ENCODE data around the gene RTN4R.
"Not testable (repeated sequence)": the region's sequence is repeated elsewhere in the genome, so short reads cannot be mapped to it uniquely, and the experiment has no call there.

Gene RTN4R

DNA sequence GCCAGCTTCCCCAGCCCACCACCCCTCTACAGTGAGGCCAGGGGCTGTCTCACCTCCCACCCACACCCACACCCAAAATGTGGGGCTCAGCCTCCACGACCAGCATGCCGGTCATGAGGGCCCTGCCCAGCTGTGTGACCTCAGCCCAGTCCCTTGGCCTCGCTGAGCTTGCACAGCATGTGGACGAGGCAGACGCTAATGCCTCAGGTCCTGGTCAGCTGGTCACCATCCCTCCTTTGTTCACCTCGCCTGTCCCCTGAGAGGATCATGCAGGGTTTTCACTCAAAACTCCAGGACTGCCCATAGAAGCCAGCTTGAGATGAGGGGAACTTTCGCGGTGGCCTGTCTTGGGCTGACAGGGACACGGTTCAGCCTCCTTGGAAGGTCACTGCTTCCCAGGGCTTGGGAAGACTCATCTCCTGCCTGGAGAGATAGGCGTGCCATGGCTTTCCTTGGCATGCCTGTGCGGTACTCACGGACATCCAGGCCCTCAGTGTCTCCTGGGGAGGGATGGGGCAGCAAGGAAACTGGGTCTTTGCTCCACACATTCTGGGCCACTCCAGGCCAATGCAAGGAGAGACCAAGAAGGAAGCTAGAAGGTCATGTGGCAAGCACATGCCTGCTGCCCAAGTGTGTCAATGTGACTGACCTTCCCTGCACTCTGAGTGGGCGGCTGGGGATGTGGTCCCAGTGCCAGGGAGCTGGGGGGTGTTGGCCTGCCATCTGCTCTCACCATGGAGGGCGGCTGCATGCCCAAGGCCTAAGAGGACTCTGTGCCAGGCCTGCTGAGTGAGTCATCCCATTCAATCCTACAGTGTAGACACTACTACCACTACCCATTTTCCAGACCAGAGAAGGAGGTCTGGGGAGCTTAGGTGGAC lies 3.2 kb upstream of the RTN4R start:
- DNase-seq (ENCODE audit: low spot score): no peak

DNA sequence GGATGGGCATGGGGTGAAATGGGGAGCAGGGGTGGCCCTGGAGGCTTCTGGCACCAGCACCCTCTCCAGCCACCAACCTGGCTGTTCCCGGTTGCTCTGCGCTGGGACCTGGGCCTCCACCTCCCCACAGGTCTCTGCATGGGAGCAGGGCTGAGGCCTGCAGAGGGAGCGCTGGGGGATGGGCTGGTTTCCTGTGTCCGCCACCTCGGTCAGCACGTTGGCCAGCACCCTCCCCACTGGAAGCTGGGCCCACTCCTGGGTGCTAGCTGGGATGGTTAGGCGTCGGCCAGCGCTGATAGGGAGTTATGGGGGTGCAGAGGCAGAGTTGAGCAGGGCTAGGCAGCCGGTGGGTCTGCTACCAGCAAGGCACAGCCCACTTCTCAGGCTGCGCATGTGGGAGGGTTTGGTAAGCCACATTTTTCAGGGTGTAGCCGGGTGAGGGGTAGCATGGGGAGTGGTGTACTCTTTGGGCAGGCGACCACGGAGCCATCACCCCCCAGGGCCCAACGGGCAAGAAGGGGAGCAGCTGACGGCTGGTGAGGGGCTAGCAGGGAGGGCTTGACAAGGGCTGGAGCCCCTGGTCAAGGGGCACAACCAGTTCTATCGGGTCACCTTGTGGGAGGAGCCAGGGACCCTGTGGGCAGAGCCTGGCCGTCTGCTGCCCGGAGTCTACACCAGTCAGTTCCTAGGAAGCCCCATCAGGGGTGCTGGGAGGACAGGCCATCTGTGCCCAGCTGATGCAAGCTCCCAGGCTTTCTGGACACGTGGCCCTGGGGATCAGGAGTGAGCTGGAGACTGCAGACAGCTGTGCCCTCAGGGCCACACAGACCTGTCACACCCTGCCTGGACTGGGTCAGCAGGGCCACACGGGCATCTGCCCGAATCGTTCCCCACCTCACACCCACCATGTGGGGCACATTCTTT lies 2.3 kb upstream of the RTN4R start:
- not testable (repeated sequence) for DNase-seq (ENCODE audit: low spot score)

DNA sequence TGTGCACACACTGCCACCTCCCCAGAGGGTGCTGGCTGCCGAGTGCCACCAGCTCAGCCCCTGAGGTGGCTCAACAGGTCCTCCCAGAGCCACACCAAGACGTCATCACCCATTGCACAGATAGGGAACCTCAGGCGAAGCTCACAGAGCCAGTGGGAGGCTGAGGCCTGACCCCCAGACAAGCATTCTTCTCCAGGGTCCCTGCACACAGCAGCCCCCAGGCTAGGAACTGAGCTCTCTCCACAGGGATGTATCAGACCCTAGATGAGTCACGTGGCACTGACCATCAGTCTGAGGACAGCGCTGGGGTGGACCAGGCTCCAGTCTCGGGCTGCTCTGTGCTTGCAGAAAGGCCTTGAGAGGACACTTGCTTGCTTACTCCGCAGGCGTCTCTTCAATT lies 1.6 kb upstream of the RTN4R start:
- DNase-seq (ENCODE audit: low spot score): not testable (repeated sequence)

DNA sequence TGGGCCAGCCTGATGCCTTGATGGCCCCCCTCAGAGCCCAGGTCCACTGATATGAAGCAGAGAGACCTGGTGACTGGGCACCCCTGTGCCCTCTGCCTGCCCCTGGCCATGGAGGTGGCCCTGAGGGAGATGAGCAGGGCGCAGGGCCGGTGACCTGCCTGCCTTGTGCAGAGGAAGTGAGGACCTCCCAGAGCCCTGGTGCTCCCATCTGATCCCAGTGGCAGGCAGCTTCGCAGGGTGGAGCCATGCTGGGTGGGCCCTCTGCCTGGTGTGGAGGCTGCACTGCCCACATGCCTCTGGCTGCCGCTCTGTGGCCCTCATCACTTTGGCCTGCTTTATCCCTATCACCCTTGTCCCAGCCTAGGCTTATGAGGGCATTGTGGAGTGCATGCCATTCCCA lies 1.1 kb upstream of the RTN4R start:
- not testable (repeated sequence) for DNase-seq (ENCODE audit: low spot score)

DNA sequence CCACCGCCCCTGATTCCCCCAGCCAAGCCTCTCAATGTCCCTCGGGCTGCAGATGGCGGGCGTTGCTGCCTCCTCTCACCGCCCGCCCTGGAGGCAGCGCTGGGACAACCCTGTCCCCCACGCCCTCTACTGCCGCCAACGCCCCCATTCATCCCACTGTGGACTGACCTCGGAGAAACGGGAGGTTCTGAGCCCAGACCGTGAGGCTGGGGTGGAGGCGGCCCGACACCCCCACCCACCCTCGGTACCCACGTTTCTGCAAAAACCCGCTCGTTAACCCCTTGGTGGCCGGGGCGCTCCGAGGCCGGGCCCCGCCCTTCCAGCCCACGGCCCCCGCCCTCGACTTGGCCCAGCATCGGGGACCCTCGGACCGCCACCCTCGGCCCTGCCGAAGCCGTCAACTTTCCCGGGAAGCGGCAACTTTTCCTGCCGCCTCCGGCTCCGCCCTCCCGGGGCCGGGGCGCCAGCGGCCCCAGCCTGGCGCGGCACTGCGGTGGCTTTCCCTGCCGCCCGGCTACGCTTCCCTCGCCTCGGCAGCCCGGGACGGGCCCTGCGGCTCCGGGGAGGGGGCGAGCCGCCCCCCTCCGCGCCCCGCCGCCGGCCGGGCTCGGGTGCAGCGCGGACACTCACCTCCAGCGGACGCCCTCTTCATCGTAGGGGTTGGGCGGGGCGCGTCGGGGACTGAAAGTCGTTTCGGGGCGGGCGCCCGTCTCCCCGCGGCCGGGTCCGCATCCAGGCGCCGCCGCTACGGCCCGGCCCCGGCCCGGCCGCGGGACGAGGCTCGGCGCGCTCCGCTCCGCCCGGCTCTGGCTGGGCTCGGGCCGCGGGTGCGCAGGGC lies 458 bp downstream of the RTN4R start:
- no peak for DNase-seq (ENCODE audit: low spot score)

DNA sequence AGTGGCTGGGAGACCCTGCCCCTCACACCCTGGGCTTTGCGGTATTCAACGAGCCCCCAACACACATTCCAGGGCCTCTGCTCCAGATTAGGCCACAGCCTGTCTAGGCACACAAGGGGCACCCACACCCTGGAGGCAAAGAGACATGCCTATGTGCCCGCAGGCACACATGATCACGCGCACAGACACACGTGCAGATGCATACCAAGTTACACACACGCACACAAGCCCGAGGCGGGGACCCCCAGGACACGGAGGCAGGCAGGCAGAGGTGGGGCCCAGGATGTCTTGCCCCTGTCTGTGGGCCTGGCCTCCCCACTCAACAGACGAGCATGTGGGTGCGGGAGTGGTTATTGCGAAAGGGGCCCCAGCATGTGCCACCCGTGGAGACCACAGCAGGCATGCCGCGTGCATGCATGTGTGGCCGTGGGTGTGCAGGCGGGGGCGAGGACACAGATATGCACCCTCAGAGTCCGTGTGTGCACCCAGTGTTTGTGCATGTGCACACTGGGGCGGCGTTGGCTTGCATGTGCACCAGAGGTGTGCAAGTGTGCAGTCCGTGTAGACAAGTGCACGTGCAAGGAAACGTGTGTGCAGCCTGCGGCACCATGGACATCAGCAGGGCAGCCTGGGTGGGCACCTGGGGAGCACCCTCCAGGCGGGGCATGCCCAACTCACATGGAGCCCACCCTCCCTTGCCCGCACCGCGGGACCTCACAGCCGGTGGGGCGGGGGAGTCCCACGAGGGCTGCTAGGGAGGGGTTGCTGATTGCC lies 1.3 kb downstream of the RTN4R start:
- not testable (repeated sequence) for DNase-seq (ENCODE audit: low spot score)

DNA sequence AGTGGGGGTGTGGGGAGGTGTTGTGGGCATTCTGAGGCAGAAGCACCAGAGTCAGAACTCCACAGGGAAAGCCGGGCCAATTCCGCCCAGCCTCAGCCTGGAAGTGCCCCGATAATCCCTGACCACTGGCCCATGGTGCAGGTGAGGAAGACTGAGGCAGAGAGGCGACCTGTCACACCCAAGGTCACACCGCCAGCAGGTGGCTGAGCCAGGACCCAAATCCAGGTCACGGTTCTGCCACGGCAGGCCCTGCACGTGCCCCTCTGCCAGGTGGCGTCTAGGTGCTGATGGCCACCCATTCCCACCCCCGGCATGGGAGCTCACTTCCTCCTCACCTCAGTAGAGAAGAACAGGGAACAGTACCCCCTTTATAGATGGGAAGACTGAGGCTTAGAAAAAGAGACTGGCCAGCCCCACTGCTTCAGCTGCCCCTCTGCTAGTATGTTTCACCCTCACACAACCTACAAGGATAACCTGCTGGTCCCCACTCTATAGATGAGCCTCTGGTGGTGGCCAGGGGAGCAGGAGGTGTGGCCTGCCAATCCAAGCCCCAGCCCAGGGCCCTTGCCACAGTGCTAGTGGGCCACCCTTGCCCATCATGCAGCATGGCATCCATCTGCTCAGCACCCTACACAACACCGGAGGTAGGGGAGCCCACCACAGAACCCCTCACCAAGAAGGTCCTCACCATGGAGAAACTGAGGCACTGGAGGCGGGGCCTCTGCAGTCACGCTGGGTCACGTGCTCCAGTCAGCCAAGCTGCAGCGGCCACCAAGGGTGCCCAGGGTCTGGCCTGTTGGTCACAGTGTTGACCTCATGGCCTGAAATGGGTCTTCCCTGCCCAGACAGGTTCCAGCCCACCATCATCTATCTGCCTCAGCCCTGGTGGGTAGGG lies 2.1 kb downstream of the RTN4R start:
- not testable (repeated sequence) for DNase-seq (ENCODE audit: low spot score)

DNA sequence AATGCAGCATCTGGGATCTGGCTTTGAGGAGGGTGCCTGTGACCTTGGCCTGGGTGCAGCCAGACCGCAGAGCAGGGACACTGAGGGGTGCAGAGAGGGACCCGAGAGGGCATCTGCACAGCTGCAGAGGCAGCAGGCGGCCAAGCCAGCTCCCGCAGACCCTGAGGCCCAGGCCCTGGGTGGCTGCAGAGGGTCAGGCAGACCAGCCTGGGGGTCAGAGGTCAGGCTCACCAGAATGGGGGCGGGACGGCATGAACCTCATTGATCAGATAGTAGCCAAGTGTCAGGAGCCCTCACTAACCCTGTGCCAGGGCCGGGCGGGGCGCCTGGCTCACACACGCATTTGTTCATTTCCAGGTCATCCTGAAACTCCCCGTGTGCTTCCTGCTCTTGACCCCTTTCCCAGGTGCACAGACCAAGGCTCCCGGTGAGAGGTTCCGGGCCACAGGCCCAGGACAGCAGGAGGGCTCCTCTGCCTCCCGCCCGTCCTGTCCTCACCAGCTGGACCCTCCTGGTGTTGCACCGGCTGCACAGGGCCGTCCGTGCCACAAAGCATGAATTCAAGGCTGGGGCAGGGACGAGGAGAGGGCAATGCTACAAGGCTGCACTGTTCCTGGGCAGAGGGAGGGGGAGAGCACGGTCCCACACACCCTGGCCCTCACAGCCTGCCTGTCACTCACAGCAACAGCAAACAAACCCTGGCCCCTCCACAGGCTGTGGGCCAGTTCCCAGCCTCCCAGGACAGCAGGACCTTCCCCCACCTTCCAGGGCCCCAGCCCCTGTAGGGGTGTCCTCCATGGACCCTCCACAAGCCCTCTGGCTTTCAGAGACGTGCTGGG lies 3.3 kb downstream of the RTN4R start:
- DNase-seq (ENCODE audit: low spot score): no peak

DNA sequence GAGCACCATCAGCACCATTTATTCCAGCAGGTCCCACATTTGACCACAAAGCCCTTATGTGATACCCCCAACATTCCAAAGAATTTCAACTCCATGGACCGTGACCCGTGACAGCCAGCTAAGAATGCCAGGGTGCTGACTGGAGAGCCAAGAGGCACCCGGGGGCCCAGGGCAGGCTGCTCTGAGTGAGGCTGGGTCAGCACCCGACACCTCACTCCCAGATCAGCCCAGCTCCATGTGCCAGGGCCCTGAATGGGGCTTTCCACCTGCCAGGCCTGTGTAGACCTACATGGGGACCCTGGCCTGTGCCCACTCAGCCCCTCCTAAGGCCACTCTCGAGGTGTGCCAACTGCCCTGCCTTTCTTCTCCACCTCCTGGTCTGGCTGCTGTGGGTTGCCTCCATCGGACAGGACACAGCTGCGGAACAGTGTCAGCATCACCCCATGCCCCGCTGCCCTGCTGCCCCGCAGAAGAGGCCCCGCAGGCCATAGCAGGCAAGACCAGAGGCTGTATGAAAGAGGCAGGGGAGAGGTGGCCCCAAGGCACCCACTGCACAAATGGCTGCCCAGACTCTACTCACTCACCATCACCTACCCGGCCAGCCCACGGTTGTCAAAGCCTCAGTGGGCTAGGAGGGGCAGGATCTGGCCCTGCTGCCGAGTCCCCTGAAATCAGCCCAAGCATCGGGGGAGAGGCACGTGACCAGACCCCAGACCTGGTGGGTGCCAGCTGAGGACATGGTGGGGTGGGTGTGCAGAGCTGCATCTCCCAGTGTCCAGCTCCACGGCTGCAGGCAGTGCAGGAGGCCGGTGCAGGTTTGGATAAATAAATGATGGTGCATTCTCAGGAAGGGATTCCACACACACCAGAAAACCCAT lies 4.5 kb downstream of the RTN4R start:
- not testable (repeated sequence) for DNase-seq (ENCODE audit: low spot score)

DNA sequence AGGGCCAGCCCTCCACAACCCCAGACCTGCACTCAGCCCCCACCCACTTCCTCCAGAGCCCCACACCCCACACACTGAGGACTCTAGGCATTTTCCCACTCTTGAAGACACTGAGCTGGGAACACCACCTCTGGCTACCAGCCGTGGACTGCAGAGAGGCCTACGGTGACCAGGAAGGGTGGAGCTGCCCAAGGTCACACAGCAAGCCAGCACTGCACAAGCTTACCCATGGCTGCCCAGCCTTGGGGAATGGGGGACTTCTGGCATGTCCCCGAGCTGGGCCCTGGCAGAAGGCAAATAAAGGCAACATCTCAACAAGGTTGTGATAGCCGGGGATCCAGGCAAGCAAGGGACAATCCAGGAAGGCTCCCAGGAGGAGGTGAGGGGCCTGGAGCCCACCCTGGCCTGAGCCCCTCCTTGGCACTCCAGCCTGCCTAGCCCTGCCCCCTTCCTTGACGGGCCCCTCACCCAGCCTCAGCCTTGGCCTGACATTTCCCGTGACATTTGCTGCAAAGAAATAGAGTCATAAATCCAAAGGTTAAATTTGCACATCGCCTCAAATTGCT lies 5.5 kb downstream of the RTN4R start:
- no peak for DNase-seq (ENCODE audit: low spot score)

DNA sequence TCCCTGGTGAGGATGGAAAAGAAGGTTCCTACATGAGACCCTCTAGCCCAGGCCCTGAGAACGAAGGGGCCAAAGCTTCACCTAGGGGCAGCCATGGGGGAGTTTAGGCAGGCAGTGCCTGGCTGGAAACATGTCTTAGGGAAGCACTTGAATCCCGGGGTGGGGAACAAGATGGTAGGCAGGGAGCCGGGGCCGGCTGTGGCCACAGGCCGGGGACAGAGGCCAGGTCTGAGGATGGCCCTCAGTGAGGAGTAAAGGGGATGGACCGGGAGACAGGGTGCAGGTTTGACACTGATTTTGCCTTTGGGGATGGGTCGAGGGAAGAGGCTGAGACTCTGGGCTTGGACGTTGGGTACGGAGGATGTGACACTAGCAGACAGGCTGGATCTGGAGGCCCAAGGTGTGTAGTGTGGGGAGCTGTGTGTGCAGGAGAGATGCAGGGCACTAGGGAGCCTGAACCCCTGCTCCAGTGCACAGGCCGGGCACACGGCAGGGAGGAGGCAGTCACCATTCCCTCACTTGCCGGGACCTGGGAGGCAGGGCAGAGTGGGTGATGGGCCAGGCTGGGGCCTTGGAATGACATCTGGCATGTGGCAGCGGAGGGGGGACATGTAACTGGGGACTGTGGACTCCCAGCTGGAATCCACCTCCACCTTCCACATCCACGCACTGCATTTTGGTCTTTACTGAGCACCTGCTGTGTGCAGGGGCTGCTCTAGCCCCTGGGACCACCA lies 6.1 kb downstream of the RTN4R start:
- no peak for DNase-seq (ENCODE audit: low spot score)

DNA sequence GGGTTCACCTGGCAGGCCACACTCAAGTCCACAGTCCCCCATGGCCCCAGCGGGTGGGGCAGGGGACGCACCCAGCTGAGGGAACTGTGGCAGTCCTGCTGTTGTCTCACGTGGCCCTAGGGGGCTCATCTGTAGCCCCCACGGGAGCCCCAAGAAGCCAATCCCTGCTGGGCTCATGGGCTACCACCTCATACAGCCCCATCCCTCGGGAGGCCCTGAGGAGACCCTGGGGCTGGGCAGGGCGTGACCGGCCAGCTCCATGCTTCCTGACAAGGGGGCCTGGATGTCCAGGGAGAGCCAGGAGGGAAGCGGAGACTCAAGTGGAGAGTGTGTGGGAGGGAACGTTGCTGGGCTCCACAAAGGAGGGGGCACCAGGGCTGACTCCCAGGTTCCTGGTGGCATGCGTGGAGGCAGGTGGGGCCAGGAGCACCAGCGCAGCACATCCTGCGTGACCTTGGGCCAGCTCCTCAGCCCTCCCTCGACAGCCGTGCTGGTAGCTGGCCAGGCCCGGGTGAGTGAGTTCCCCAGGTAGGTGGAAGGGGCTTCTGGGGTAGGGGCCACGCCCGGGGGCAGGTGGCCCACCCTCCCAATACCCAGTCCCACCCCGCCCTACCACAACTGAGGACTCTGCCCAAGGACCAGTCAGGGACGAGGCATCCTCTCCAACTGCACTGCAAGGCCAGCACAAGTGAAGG lies 7.9 kb downstream of the RTN4R start:
- no peak for DNase-seq (ENCODE audit: low spot score)

DNA sequence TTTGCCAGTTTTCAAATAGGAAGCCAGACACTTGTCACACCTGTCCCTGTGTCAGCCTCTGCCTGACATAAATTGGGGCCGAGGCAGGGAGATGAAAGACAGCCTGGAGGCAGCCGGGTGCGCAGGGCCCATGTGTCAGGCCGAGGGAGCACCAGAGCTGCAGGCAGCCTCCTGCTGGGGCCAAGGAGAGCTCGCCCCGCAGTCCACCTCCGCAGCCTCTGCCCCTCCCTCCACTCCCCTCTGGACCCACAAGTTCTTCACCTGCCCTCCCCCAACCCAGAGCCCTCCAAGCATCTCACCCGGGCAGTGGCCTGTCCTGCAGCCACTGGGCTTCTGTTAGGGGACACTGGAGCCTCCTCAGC lies 8.8 kb downstream of the RTN4R start:
- DNase-seq (ENCODE audit: low spot score): no peak

DNA sequence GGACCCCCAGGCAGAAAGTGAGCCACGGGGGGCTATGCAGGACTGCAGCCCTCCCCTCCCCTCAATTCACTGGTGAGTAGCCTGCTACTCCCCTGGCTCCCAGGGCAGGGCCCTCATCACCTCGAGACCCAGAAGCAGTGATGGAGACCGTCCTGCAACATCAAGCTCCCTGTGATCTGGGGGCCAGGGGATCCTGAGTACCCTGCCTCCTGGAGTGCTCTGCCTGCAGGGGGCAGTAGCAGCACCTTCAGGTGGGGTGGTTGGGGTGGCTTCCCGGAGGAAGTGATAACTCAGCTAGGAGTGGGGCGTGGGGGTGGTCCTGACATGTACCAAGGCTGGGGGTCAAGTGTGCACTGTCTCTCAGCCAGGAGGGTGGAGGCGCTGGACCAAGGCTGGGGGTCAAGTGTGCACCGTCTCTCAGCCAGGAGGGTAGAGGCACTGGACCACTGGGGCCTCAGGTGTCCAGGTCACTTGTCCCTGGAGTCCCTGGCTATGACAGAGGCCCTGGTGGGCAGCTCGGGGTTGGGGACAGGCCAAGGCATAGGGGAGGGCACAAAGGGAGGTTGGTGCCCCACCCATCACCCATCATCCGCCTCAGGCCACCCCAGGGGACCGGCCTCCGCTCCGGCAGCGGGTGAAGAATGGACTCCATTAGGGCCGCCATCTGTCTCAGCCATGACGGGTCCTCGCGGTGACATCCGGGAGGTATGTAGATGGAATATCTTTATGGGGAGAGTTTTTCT lies 9.4 kb downstream of the RTN4R start:
- DNase-seq (ENCODE audit: low spot score): no peak

DNA sequence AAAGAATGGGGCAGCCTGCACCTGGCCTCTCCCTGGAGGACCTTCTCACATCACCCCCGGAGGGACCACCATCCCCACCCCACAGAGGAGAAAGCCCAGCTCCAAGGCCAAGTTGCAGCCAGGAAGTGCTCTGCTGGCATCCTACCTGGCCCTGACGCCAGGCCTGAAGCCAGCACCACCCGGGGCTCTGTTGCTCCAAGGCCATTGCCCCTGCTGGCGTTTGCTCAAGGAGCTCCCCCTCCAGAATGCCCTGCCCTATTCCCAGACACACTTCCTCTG lies 10.2 kb downstream of the RTN4R start:
- no peak for DNase-seq (ENCODE audit: low spot score)
